Ovary (tissue), 9 donors: ENCODE results near the gene ZNF362. TPM values are rescaled to one million over a fixed set of nuclear protein-coding genes. Genes with fewer than 3 reads are reported as not detected.
"Not testable (repeated sequence)": the region's sequence is repeated elsewhere in the genome, so short reads cannot be mapped to it uniquely, and the experiment has no call there.

Source experiments
- DNase-seq, 5 donors: peaks; one replicate each; pipeline ENCODE4 v3.0.0-alpha.2; 2019 to 2020
- H3K27ac ChIP-seq, 2 donors: fragments of 200-600 bp; one replicate each; pipeline versions ENCODE4 v1.5.1 to v1.8.0; 2019 to 2022
- H3K27me3 ChIP-seq: fragments of 200-600 bp; one replicate; pipeline ENCODE4 v1.8.0; 2022
- H3K36me3 ChIP-seq: fragments of 200-600 bp; sonication (generic); one replicate; pipeline ENCODE4 v1.5.1; 2019
- H3K4me1 ChIP-seq: one replicate; pipeline ENCODE4 v1.8.1; 2013; ENCODE audit warnings: mild to moderate bottlenecking, moderate library complexity; ENCODE audit not compliant: insufficient read depth
- H3K4me3 ChIP-seq: fragments of 200-600 bp; sonication (generic); one replicate; pipeline ENCODE4 v1.5.1; 2017
- H3K9me3 ChIP-seq, 2 donors: fragments of 200-600 bp in 1 of 2; sonication (generic) in 1 of 2; one replicate each; pipeline versions ENCODE4 v1.5.1 to v1.8.1; 2013 to 2019; ENCODE audit warnings: mild to moderate bottlenecking in 1 of 2, moderate library complexity in 1 of 2
- EP300 ChIP-seq: sonication (generic); formaldehyde crosslinking; IDR thresholded peaks from one replicate; pipeline ENCODE4 v1.6.1; 2017; ENCODE audit warnings: antibody characterized with exemption
- POLR2A ChIP-seq: fragments of 450-650 bp; IDR thresholded peaks from one replicate; pipeline ENCODE4 v1.6.1; 2017; ENCODE audit warnings: antibody characterized with exemption, mild to moderate bottlenecking, moderate library complexity
- WGBS, 3 donors: extraction: QIAGEN DNeasy Blood & Tissue Kit in 1 of 3; methylation state at CpG; one replicate each; pipeline versions ENCODE4 v1.1.5 to v1.1.7; 2013 to 2017; 5-methylcytosine and 5-hydroxymethylcytosine counted together
- intact Hi-C, 4 donors: fragments of 100-400 bp; cut with DNase I; formaldehyde crosslinking; loops; one replicate each; pipeline versions ENCODE4 v1.11.0 to v1.15.1; 2022 to 2023
- polyA plus RNA-seq, 2 donors: library from polyadenylated mRNA; stranded (reverse); fragments of 200-250 nt in 1 of 2; fragments of 350-450 nt in 1 of 2; fragmentation: Illumina TruSeq in 1 of 2; extraction: RNeasy Lipid Tissue Mini Kit (QIAGEN cat#74804) in 1 of 2; gene quantifications; one replicate each; pipeline ENCODE4 v1.2.3, GENCODE V29; 2013 to 2014
- total RNA-seq, 7 donors: library from RNA; depleted of rRNA in 2 of 7; stranded (reverse); fragments of >200 nt in 2 of 7; fragmentation: NEBNext Ultra II Directional in 3 of 7; extraction: Animal tissue kit (Norgen Biotek cat#: 25700) in 3 of 7; gene quantifications; one replicate each; pipeline versions ENCODE4 v1.1.0 to v1.2.4, GENCODE V29; 2016 to 2023
- TF ChIP-seq, protein P1 (sequence below), 3 donors: fragments of 450-650 bp in 2 of 3; fragments of 200-600 bp in 1 of 3; IDR thresholded peaks; one replicate each; pipeline versions ENCODE4 v1.5.1 to v1.8.0; 2016 to 2022; ENCODE audit warnings: antibody characterized with exemption in 3 of 3, mild to moderate bottlenecking in 1 of 3
- donor health status: DM: no; HTN: no; CAD: no; lungs with moderate emphysema.
- donor health status: DM: no; HTN: no; CAD: no.
- donor health status: Bipolar disorder and iron deficiency.
- donor health status: DM: yes; HTN: yes; CAD: no.
- donor health status: DM: no; HTN: no; CAD: no.
- donor health status: DM: yes; HTN: yes; CAD: no.

The ZNF362 gene
- total and polyA plus RNA-seq, 9 donors, result 8.2 to 52.6 (median 32.7) TPM

GRCh38 chr1:33237579-33237978 is 18.7 kb upstream of the ZNF362 start:
- Histone ChIP-seq H3K4me1 (no peaks in the 10 kb centered on the region), H3K27ac (no peak overlapping the region), H3K9me3 (no peaks in the 10 kb centered on the region), H3K36me3 (no peaks in the 10 kb centered on the region), H3K27me3 (no peaks in the 10 kb centered on the region), H3K4me3 (no peak overlapping the region)
- no peak for DNase-seq
- TF ChIP-seq, protein P1, sequence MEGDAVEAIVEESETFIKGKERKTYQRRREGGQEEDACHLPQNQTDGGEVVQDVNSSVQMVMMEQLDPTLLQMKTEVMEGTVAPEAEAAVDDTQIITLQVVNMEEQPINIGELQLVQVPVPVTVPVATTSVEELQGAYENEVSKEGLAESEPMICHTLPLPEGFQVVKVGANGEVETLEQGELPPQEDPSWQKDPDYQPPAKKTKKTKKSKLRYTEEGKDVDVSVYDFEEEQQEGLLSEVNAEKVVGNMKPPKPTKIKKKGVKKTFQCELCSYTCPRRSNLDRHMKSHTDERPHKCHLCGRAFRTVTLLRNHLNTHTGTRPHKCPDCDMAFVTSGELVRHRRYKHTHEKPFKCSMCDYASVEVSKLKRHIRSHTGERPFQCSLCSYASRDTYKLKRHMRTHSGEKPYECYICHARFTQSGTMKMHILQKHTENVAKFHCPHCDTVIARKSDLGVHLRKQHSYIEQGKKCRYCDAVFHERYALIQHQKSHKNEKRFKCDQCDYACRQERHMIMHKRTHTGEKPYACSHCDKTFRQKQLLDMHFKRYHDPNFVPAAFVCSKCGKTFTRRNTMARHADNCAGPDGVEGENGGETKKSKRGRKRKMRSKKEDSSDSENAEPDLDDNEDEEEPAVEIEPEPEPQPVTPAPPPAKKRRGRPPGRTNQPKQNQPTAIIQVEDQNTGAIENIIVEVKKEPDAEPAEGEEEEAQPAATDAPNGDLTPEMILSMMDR (IDR thresholded peaks at IDR 0.05), result no peak
- TF ChIP-seq EP300 (no peak), POLR2A (no peak)
- 73 to 85% (median 85%) methylated on average over 6 of the region's 6 CpGs for WGBS, 3 donors
- intact Hi-C loops, result no loop called here

DNA sequence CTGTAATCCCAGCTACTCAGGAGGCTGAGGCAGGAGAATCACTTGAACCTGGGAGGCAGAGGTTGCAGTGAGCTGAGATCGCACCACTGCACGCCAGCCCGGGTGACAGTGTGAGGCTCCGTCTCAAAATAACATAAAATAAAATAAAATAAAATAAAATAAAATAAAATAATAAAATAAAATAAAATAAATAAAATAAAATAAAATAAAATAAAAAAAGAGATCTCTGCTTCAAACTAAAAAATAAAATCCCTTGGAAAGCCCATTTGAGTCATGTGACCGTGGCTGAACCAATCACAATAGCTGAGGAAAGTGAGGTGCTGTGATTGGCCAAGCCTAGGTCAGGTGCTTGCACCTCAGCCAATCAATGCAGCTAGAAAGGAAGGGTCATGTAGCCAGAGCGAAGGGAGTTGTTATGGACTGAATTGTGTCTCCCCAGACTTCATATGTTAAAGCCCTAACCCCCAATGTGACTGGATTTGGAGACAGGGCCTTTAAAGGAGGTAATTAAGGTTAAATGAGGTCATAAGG is 18.0 kb upstream of the ZNF362 start:
- WGBS, 3 donors, result 96 to 99% (median 98%) methylated on average over 6 of the region's 6 CpGs
- H3K27ac ChIP-seq, DNase-seq, H3K27me3 ChIP-seq, intact Hi-C loops, H3K9me3 ChIP-seq, H3K4me3 ChIP-seq, H3K4me1 ChIP-seq, H3K36me3 ChIP-seq: not testable (repeated sequence)

- H3K4me1 ChIP-seq, H3K27me3 ChIP-seq, intact Hi-C loops, H3K4me3 ChIP-seq, H3K27ac ChIP-seq, H3K36me3 ChIP-seq, DNase-seq, H3K9me3 ChIP-seq: not testable (repeated sequence)
- WGBS, 3 donors, result 73 to 78% (median 77%) methylated on average over 9 of the region's 9 CpGs
These were observed 16.9 kb upstream of the ZNF362 start for GRCh38 chr1:33239410-33239809.

DNA sequence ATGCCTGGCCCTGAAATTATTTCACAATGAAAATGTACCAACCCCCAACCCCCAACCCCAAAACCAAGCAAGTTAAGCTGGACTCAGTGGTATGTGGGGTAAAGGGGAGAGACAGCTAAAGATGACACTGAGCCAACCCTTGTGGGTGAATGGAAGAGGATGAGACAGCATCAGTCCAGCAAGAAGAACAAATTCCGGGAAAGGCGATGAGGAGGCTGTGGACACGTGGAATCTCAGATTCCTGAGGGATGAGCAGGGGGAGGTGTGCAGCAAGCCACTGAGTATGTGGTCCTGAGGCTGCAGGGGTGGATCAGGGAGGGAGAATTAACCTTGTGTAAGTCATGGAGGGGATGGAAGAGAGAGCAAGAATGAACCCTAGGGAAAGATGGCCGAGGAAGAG is 14.4 kb upstream of the ZNF362 start:
- Histone ChIP-seq H3K4me3 (no peak overlapping the region), H3K36me3 (no peaks in the 10 kb centered on the region), H3K4me1 (no peaks in the 10 kb centered on the region), H3K9me3 (no peaks in the 10 kb centered on the region), H3K27me3 (no peaks in the 10 kb centered on the region), H3K27ac (no peak overlapping the region)
- no peak for DNase-seq
- 72 to 86% (median 78%) methylated on average over 4 of the region's 4 CpGs for WGBS, 3 donors
- intact Hi-C loops, result no loop called here
- no peak for TF ChIP-seq POLR2A
- TF ChIP-seq, protein P1 (IDR thresholded peaks at IDR 0.05), result no peak
- TF ChIP-seq EP300, result no peak

GRCh38 chr1:33242652-33243051 is 13.6 kb upstream of the ZNF362 start:
- WGBS, 3 donors, result 17 to 24% (median 18%) methylated on average over 3 of the region's 3 CpGs
- Histone ChIP-seq H3K27ac (no peak overlapping the region), H3K27me3 (no peaks in the 10 kb centered on the region), H3K4me3 (no peak overlapping the region), H3K9me3 (no peaks in the 10 kb centered on the region), H3K4me1 (no peaks in the 10 kb centered on the region), H3K36me3 (no peaks in the 10 kb centered on the region)
- no peak for DNase-seq
- TF ChIP-seq, protein P1 (IDR thresholded peaks at IDR 0.05), result no peak
- no peak for TF ChIP-seq POLR2A
- TF ChIP-seq EP300, result no peak
- intact Hi-C loops, result no loop called here
